GM10266 (cell line): ENCODE data around the gene METTL15.
"Not testable (repeated sequence)": the region's sequence is repeated elsewhere in the genome, so short reads cannot be mapped to it uniquely, and the experiment has no call there.

Source experiments
- DNase-seq: peaks from one replicate; pipeline ENCODE4 v3.0.0; 2012; ENCODE audit errors: extremely low spot score
- CTCF ChIP-seq: IDR thresholded peaks from 2 replicates; pipeline ENCODE4 v1.5.1; 2012; ENCODE audit warnings: mild to moderate bottlenecking, low read depth; ENCODE audit not compliant: control insufficient read depth, insufficient read depth; ENCODE audit errors: missing control alignments

Gene METTL15

GRCh38 chr11:28259177-28259843, 151.1 kb downstream of the METTL15 start:
- TF ChIP-seq CTCF, result no peak
- DNase-seq, result no peak

DNA sequence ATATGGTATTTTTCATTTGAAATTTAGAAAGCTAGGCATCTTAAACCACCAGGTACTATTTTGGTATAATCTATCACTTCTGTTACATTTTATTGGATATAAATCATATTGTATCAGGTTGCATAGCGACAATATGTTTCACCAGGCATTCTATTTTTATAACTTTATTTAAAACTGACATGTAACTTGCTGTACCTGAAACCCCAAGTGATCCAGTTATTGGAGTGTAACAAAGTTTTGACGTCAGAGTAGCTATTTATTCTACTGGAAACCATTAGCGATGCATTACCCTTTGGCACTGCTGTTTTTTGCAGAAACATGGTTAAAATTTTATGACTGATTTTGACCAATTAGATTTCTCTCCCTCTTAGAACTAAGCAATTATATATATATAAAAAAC, 160.7 kb downstream of the METTL15 start:
- no peak for TF ChIP-seq CTCF
- DNase-seq, result no peak

DNA sequence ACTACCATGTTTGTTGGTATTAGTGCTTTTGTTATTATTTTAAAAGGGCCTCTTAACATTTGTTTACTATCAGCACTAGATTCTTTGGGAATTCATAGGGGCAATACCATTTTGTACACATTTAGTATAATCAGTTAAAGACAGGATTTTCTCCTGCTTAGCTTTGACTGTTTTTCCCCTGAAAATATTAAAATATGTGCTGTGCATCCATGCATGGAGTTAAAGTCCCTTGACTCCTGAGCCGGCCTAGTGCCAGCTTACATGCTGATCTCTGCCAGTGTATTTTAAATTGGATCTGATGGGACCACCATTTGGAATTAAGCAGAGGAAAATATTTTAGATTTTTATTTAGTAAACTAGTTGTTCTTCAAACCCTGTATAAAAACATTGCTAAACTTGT, 161.4 kb downstream of the METTL15 start:
- no peak for DNase-seq
- TF ChIP-seq CTCF, result no peak

- not testable (repeated sequence) for DNase-seq
These were observed 164.1 kb downstream of the METTL15 start for GRCh38 chr11:28272247-28272646.

DNA sequence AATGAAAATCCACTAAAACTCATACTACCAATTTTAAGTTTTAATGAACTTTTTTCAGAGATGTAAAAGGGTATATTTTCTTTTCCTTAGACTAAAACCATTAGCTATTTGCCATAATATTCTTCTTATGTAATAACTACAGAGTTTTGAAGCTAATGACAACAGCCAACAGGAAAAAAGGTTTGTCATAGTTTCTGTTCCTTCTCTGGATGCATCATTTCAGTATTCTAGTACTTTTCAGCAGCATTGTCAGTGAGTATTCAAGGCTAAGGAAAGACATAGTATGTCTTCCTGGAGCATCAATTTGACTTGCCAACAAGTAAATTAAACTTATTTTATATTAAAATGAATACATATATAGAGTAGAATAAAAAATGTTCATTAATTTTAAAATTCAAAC, 166.0 kb downstream of the METTL15 start:
- DNase-seq, result no peak
- no peak for TF ChIP-seq CTCF

- no peak for DNase-seq
- TF ChIP-seq CTCF, result no peak
These were observed 176.0 kb downstream of the METTL15 start for GRCh38 chr11:28284196-28284595.

DNA sequence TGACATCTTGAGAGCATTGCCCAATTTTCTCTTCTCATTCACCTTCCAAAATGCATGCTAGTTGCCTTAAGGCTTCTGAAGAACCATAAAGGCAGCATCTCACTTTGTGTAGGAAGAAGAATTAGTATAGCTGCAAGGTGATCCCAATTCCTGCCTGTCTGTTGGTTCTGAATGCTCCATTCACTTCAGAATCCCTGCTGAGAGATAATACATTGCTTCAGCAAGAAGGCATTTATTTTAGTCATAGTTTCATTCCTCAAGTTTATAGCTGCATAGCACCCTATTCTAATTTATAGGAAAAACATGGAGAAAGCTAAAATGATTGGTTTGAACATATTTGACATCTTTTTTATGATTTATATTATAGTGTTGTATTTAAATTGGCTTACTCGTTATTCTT, 181.3 kb downstream of the METTL15 start:
- no peak for DNase-seq

DNA sequence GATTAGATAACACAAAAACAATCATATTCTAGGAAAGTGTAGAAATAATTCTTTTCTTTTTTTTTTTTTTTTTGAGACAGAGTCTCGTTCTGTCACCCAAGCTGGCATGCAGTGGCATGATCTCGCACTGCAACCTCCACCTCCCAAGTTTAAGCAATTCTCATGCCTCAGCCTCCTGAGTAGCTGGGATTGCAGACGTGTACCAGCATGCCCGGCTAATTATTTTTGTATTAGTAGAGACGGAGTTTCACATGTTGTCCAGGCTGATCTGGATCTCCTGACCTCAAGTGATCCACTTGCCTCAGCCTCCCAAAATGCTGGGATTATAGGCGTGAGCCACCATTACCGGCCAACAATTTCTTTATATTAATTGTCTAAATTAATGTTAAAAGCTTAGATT, 182.8 kb downstream of the METTL15 start:
- DNase-seq, result not testable (repeated sequence)

More for the DNA sequence above, 181.3 kb downstream of the METTL15 start:
- TF ChIP-seq CTCF, result no peak
